HG03575 (cell line): ENCODE data around the gene SLC6A19.
"Not testable (repeated sequence)": the region's sequence is repeated elsewhere in the genome, so short reads cannot be mapped to it uniquely, and the experiment has no call there.

Experiments used
- ATAC-seq: cut with Tn5 transposase; IDR thresholded peaks from one replicate; pipeline ENCODE4 v1.9.1; 2021; ENCODE audit not compliant: unreplicated experiment, insufficient number of reproducible peaks, low FRiP score; ENCODE audit errors: extremely low read depth

SLC6A19 gene

GRCh38 chr5:1228120-1228519 lies 26.7 kb downstream of the SLC6A19 start:
- ATAC-seq, result no peak

- ATAC-seq, result not testable (repeated sequence)
Measured at GRCh38 chr5:1229023-1229422, 27.6 kb downstream of the SLC6A19 start.

GRCh38 chr5:1229822-1230221 lies 28.4 kb downstream of the SLC6A19 start:
- ATAC-seq, result no peak

- no peak for ATAC-seq
Measured at GRCh38 chr5:1230551-1230950, 29.2 kb downstream of the SLC6A19 start.

- ATAC-seq, result no peak
Measured at GRCh38 chr5:1231354-1231905, 30.0 kb downstream of the SLC6A19 start.

- no peak for ATAC-seq
Measured at GRCh38 chr5:1232780-1233179, 31.4 kb downstream of the SLC6A19 start.

- ATAC-seq, result no peak
Measured at GRCh38 chr5:1235379-1235778, 34.0 kb downstream of the SLC6A19 start.

- ATAC-seq, result no peak
Measured at GRCh38 chr5:1235838-1236237, 34.4 kb downstream of the SLC6A19 start.

- ATAC-seq, result no peak
Measured at GRCh38 chr5:1239505-1240251, 38.3 kb downstream of the SLC6A19 start.

GRCh38 chr5:1240496-1241260 lies 39.3 kb downstream of the SLC6A19 start:
- no peak for ATAC-seq

GRCh38 chr5:1241509-1242080 lies 40.2 kb downstream of the SLC6A19 start:
- ATAC-seq, result no peak

GRCh38 chr5:1242733-1243486 lies 41.5 kb downstream of the SLC6A19 start:
- no peak for ATAC-seq

GRCh38 chr5:1243487-1244130 lies 42.2 kb downstream of the SLC6A19 start:
- no peak for ATAC-seq

GRCh38 chr5:1244255-1244654 lies 42.9 kb downstream of the SLC6A19 start:
- no peak for ATAC-seq

- ATAC-seq, result no peak
Measured at GRCh38 chr5:1244976-1245375, 43.6 kb downstream of the SLC6A19 start.

- ATAC-seq, result no peak
Measured at GRCh38 chr5:1245905-1246576, 44.6 kb downstream of the SLC6A19 start.

GRCh38 chr5:1246711-1247431 lies 45.5 kb downstream of the SLC6A19 start:
- no peak for ATAC-seq

GRCh38 chr5:1247811-1248210 lies 46.4 kb downstream of the SLC6A19 start:
- ATAC-seq, result no peak
